HepG2 (cell line): ENCODE data around the gene EPHA2. TPM values are rescaled to one million over a fixed set of nuclear protein-coding genes. Genes with fewer than 3 reads are reported as not detected.
A peak's percentile ranks its signal among the peaks of the same experiment; 100 is the strongest.

Experiments
- BCL6 ChIP-seq: IDR thresholded peaks from 2 replicates; pipeline ENCODE4 v1.6.1; 2016; ENCODE audit warnings: missing genetic modification reagents, missing compliant biosample characterization
- FOXO1 ChIP-seq: sonication (generic); formaldehyde crosslinking; IDR thresholded peaks from 2 replicates; pipeline ENCODE4 v1.4.0; 2020; ENCODE audit warnings: missing genetic modification reagents
- HIVEP1 ChIP-seq: sonication (generic); formaldehyde crosslinking; IDR thresholded peaks from 2 replicates; pipeline ENCODE4 v1.4.0; 2020; ENCODE audit warnings: mild to moderate bottlenecking, missing genetic modification reagents
- HNRNPLL ChIP-seq: fragments of 200-400 bp; formaldehyde crosslinking; IDR thresholded peaks from 2 replicates; pipeline ENCODE4 v1.6.1; 2017; ENCODE audit warnings: mild to moderate bottlenecking, low read depth, low read length; ENCODE audit not compliant: poor library complexity, severe bottlenecking
- KMT2A ChIP-seq: sonication (generic); formaldehyde crosslinking; IDR thresholded peaks from 2 replicates; pipeline ENCODE4 v1.4.0; 2020; ENCODE audit warnings: missing genetic modification reagents
- MAFF ChIP-seq: IDR thresholded peaks from 2 replicates; pipeline ENCODE4 v1.6.1; 2011; ENCODE audit warnings: low read depth, low read length, improper control_type of control experiment
- NFE2L1 ChIP-seq: sonication (generic); formaldehyde crosslinking; IDR thresholded peaks from 2 replicates; pipeline ENCODE4 v1.4.0; 2020; ENCODE audit warnings: missing genetic modification reagents, mild to moderate bottlenecking, borderline replicate concordance
- POLR2AphosphoS2 ChIP-seq: IDR thresholded peaks from 2 replicates; pipeline ENCODE4 v1.6.1; 2011; ENCODE audit warnings: low read depth, low read length, improper control_type of control experiment
- SIN3B ChIP-seq: fragments of 150-350 bp; IDR thresholded peaks from 2 replicates; pipeline ENCODE4 v1.6.1; 2014; ENCODE audit warnings: low read length
- TBX3 ChIP-seq: fragments of 450-650 bp; IDR thresholded peaks from 2 replicates; pipeline ENCODE4 v1.6.1; 2017; ENCODE audit warnings: antibody characterized with exemption, mild to moderate bottlenecking, inconsistent platforms, borderline replicate concordance
- TFDP2 ChIP-seq: sonication (generic); formaldehyde crosslinking; IDR thresholded peaks from 2 replicates; pipeline ENCODE4 v1.4.0; 2020; ENCODE audit warnings: missing genetic modification reagents
- YEATS2 ChIP-seq: sonication (generic); formaldehyde crosslinking; IDR thresholded peaks from 2 replicates; pipeline ENCODE4 v1.4.0; 2020; ENCODE audit warnings: missing genetic modification reagents, borderline replicate concordance
- ZNF232 ChIP-seq: sonication (generic); formaldehyde crosslinking; IDR thresholded peaks from 2 replicates; pipeline ENCODE4 v1.4.0; 2020; ENCODE audit warnings: missing genetic modification reagents, borderline replicate concordance
- ZNF451 ChIP-seq: sonication (generic); formaldehyde crosslinking; IDR thresholded peaks from 2 replicates; pipeline ENCODE4 v1.5.0; 2020; ENCODE audit warnings: mild to moderate bottlenecking, missing genetic modification reagents
- ZNF558 ChIP-seq: sonication (generic); formaldehyde crosslinking; IDR thresholded peaks from 2 replicates; pipeline ENCODE4 v1.9.0; 2022; ENCODE audit warnings: mild to moderate bottlenecking, missing genetic modification reagents, borderline replicate concordance
- ZNF576 ChIP-seq: sonication (generic); formaldehyde crosslinking; IDR thresholded peaks from 2 replicates; pipeline ENCODE4 v1.4.0; 2020; ENCODE audit warnings: mild to moderate bottlenecking, missing genetic modification reagents
- ZNF709 ChIP-seq: sonication (generic); formaldehyde crosslinking; IDR thresholded peaks from 2 replicates; pipeline ENCODE4 v1.5.0; 2020; ENCODE audit warnings: mild to moderate bottlenecking, missing genetic modification reagents
- ZNF780A ChIP-seq: sonication (generic); formaldehyde crosslinking; IDR thresholded peaks from 2 replicates; pipeline ENCODE4 v1.8.0; 2022; ENCODE audit warnings: mild to moderate bottlenecking, missing genetic modification reagents, moderate library complexity
- polyA plus RNA-seq, 8 experiments: library from polyadenylated mRNA; depleted of rRNA in 3 of 8; stranded (reverse) in 7 of 8; unstranded in 1 of 8; fragments of >200 nt; fragmentation: Illumina TruSeq in 4 of 8; extraction: Trizol in 4 of 8; gene quantifications; 2 replicates each; pipeline versions ENCODE4 v1.2.1 to v1.2.3, GENCODE V29; 2011 to 2016; ENCODE audit warnings: low read depth in 4 of 8, missing spikeins in 1 of 8, mixed read lengths in 1 of 8; ENCODE audit not compliant: insufficient read depth in 1 of 8
- total RNA-seq, 5 experiments: library from RNA; depleted of rRNA; stranded (reverse); fragments of >200 nt; fragmentation: Illumina TruSeq; extraction: Trizol; gene quantifications; 2 replicates each; pipeline ENCODE4 v1.2.3, GENCODE V29; 2016; ENCODE audit warnings: low read depth in 1 of 5
- TF ChIP-seq, protein P1 (sequence below): sonication (generic); formaldehyde crosslinking; IDR thresholded peaks from 2 replicates; pipeline ENCODE4 v1.4.0; 2020; ENCODE audit warnings: missing genetic modification reagents
- TF ChIP-seq, protein P2 (sequence below): sonication (generic); formaldehyde crosslinking; IDR thresholded peaks from 2 replicates; pipeline ENCODE4 v1.4.0; 2020; ENCODE audit warnings: mild to moderate bottlenecking, missing genetic modification reagents
- TF ChIP-seq, protein P3 (sequence below): sonication (generic); formaldehyde crosslinking; IDR thresholded peaks from 2 replicates; pipeline ENCODE4 v1.8.1; 2023; ENCODE audit warnings: missing genetic modification reagents, inconsistent platforms, borderline replicate concordance

Gene EPHA2
- total and polyA plus RNA-seq, 2 of the 13 experiments (the other 11 are each of a cell fraction or from before 2014, with no cell fraction given): 33.6 to 53.6 TPM

DNA sequence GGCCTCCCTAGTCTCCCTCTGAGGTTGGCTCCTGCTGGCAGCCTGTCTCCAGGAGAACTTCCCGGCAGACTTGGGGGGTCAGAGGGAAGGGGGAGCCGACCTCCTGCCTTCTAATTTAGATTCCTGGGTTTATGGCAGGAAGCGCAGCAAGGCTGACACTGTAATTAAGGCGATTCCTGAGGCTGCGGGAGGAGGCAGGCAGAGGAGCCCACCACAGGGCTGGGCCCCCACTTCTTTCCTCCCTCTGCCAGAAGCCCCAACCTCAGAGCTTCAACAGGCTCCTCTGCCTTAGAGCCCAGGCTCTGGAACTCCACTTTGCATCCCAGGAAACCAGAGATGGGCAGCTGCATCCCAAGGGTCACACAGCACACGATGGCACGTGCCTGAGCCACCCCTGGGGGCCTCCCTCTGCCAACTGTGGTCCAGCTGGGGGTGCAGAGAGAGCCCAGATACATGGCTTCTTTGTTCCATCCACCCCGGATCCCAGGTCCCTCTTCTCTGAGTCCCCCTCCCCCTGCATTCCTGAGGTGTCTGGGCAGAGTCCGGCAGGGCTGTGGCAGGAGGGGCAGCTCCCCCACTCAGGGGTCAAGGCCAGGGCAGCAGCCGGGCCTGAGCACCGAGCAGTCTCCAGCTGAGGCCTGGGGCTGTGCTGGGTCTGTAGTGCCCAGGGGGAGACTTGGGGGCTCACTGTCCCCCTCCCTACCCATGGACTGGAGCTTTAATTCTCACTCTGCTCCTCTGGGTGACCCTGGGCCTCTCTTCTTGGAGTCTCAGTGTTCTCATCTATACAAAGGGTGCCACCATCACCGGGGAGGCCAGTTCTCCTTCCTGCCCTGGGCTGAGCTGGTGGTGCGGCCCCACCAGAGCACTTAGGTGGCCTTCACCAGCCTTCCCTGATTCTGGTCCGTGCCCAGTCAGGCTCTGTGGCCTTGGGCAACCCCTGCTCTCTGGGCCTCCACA lies 43.0 kb downstream of the EPHA2 start (continued):
- TF ChIP-seq, protein P1, sequence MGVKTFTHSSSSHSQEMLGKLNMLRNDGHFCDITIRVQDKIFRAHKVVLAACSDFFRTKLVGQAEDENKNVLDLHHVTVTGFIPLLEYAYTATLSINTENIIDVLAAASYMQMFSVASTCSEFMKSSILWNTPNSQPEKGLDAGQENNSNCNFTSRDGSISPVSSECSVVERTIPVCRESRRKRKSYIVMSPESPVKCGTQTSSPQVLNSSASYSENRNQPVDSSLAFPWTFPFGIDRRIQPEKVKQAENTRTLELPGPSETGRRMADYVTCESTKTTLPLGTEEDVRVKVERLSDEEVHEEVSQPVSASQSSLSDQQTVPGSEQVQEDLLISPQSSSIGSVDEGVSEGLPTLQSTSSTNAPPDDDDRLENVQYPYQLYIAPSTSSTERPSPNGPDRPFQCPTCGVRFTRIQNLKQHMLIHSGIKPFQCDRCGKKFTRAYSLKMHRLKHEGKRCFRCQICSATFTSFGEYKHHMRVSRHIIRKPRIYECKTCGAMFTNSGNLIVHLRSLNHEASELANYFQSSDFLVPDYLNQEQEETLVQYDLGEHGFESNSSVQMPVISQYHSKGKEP: no peak
- TF ChIP-seq ZNF558 (CRISPR knock-in tag) (no peak), FOXO1 (CRISPR knock-in tag) (peak; percentile 37; the same call in 1 of the 2 replicates), SIN3B (no peak), ZNF576 (CRISPR knock-in tag) (no peak), NFE2L1 (CRISPR knock-in tag) (no peak), HIVEP1 (CRISPR knock-in tag) (peak; percentile 56; the same call in 1 of the 2 replicates), MAFF (no peak), ZNF232 (no peak), ZNF709 (CRISPR knock-in tag) (peak; percentile 61; the same call in 1 of the 2 replicates), POLR2AphosphoS2 (no peak), ZNF780A (CRISPR knock-in tag) (no peak), HNRNPLL (no peak), TFDP2 (CRISPR knock-in tag) (no peak; the same call in 1 of the 2 replicates), TBX3 (peak; percentile 52; the same call in 1 of the 2 replicates), YEATS2 (CRISPR knock-in tag) (0 out of 2 replicates have a peak, but pooled peaks have one; percentile 28), KMT2A (CRISPR knock-in tag) (no peak), BCL6 (CRISPR knock-in tag) (peak; percentile 86), ZNF451 (CRISPR knock-in tag) (0 out of 2 replicates have a peak, but pooled peaks have one; percentile 60)
- TF ChIP-seq, protein P2, sequence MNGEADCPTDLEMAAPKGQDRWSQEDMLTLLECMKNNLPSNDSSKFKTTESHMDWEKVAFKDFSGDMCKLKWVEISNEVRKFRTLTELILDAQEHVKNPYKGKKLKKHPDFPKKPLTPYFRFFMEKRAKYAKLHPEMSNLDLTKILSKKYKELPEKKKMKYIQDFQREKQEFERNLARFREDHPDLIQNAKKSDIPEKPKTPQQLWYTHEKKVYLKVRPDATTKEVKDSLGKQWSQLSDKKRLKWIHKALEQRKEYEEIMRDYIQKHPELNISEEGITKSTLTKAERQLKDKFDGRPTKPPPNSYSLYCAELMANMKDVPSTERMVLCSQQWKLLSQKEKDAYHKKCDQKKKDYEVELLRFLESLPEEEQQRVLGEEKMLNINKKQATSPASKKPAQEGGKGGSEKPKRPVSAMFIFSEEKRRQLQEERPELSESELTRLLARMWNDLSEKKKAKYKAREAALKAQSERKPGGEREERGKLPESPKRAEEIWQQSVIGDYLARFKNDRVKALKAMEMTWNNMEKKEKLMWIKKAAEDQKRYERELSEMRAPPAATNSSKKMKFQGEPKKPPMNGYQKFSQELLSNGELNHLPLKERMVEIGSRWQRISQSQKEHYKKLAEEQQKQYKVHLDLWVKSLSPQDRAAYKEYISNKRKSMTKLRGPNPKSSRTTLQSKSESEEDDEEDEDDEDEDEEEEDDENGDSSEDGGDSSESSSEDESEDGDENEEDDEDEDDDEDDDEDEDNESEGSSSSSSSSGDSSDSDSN (CRISPR knock-in tag): peak; percentile 44; the same call in 1 of the 2 replicates
- TF ChIP-seq, protein P3, sequence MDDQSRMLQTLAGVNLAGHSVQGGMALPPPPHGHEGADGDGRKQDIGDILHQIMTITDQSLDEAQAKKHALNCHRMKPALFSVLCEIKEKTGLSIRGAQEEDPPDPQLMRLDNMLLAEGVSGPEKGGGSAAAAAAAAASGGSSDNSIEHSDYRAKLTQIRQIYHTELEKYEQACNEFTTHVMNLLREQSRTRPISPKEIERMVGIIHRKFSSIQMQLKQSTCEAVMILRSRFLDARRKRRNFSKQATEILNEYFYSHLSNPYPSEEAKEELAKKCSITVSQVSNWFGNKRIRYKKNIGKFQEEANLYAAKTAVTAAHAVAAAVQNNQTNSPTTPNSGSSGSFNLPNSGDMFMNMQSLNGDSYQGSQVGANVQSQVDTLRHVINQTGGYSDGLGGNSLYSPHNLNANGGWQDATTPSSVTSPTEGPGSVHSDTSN (CRISPR knock-in tag): no peak
